Measurements from ENCODE around the gene MED6.

DNA sequence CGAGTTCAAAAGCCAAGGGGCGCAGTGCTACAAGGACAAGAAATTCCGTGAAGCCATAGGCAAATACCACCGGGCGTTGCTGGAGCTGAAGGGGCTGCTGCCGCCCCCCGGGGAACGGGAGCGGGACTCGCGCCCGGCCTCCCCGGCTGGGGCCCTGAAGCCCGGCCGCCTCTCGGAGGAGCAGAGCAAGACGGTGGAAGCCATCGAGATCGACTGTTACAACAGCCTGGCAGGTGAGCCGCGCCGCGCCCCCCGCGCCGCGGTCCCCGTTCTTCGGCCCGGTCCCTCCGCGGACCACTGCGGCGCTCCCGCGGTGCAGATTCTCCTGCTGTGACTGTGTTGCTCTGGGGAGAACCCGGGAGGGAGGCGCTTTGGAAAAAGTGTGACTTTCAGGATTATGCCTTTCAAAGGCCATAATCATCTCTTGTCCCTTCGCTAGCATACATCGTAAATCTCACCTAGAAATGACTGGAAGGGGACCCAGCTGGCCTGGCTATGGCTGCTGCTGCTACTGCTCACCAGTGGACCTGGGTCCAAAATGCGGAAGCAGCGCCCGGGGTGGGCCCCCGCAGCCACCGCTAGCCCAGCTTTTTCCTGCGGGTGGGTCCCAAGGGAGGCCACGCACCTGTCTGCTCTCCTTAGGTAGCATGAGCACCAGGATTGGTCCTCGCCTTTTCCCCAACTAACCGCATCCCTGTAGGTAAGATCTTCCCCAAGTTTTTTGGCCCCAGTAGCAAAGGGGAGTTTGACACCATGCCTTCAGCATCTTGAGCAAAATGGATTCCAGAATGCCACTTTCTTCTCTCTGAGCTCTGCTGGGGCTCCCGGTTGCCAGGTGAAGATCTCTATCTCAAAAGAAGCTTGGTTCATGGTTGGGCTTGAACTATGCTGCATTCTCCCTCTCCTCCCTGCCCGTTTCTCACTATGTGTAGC, 42.1 kb upstream of the MED6 start:
- TF ChIP-seq, protein P1, sequence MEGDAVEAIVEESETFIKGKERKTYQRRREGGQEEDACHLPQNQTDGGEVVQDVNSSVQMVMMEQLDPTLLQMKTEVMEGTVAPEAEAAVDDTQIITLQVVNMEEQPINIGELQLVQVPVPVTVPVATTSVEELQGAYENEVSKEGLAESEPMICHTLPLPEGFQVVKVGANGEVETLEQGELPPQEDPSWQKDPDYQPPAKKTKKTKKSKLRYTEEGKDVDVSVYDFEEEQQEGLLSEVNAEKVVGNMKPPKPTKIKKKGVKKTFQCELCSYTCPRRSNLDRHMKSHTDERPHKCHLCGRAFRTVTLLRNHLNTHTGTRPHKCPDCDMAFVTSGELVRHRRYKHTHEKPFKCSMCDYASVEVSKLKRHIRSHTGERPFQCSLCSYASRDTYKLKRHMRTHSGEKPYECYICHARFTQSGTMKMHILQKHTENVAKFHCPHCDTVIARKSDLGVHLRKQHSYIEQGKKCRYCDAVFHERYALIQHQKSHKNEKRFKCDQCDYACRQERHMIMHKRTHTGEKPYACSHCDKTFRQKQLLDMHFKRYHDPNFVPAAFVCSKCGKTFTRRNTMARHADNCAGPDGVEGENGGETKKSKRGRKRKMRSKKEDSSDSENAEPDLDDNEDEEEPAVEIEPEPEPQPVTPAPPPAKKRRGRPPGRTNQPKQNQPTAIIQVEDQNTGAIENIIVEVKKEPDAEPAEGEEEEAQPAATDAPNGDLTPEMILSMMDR (IDR thresholded peaks at IDR 0.05): no peak
- TF ChIP-seq POLR2A (IDR thresholded peaks at IDR 0.05) (no peak), EP300 (IDR thresholded peaks at IDR 0.05) (no peak)

Data from stomach (tissue), 4 donors.